ENCODE measurements around the gene PSTPIP1. TPM values are rescaled to one million over a fixed set of nuclear protein-coding genes. Genes with fewer than 3 reads are reported as not detected.
A peak's percentile ranks its signal among the peaks of the same experiment; 100 is the strongest.

PSTPIP1 gene
- total and polyA plus RNA-seq, 8 donors = 1.8 to 52.9 (median 3.4) TPM

DNA sequence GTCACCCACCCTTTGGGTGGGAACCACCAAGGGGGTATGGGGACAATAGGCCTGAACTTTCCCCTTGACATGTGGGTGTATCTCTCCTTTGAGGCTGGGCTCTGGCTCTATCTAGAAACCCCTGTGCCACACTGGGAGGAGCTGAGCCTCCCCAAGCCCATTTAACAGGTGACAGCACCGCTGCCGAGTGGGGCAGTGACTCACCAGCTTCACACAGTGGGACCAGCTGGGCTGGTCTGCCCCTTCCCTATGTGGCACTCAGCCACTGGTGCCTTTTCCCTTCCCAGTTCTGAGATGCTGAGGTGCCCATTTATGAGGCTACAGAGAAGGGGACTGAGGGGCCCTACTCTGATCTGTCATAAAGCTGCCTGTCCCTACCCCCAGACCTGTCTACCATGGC is 5.1 kb downstream of the PSTPIP1 start:
- DNase-seq (no peak), ATAC-seq (no peak)
- no peaks in the 10 kb centered on the region for H3K9me3 ChIP-seq
- intact Hi-C loops (cut with DNase I) = no loop called here
- H3K27me3 ChIP-seq = no peaks in the 10 kb centered on the region
- H3K27ac ChIP-seq = peak overlapping the region in 1 of 2 donors; percentile 51
- peaks cover 0 to 4% of the 10 kb centered on the region in 2 donors for H3K36me3 ChIP-seq
- TF ChIP-seq, protein P1, sequence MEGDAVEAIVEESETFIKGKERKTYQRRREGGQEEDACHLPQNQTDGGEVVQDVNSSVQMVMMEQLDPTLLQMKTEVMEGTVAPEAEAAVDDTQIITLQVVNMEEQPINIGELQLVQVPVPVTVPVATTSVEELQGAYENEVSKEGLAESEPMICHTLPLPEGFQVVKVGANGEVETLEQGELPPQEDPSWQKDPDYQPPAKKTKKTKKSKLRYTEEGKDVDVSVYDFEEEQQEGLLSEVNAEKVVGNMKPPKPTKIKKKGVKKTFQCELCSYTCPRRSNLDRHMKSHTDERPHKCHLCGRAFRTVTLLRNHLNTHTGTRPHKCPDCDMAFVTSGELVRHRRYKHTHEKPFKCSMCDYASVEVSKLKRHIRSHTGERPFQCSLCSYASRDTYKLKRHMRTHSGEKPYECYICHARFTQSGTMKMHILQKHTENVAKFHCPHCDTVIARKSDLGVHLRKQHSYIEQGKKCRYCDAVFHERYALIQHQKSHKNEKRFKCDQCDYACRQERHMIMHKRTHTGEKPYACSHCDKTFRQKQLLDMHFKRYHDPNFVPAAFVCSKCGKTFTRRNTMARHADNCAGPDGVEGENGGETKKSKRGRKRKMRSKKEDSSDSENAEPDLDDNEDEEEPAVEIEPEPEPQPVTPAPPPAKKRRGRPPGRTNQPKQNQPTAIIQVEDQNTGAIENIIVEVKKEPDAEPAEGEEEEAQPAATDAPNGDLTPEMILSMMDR (IDR thresholded peaks at IDR 0.05) = no peak
- peaks cover 5 to 85% of the 10 kb centered on the region in 2 donors for H3K4me1 ChIP-seq
- no peak overlapping the region for H3K4me3 ChIP-seq

DNA sequence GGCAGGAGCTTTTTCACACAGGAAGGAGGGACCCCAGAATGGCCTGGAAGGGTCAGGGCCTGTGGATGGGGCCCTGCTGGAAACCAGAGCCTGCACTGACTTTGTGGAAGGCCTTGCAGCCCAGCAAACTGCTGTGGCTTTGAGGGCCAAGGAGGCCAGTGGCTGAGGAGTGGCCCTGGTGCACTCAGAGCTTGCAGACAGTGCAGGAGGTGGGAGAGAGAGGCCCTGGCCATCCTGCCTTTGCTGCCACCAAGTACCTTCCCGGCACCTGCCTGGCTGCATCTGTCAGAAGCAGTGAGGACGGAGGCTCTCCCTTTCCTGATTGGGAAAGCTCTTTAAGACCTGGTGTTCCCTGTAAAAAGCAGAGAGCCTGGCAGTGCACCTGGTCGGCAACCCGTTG is 6.4 kb downstream of the PSTPIP1 start:
- Histone ChIP-seq H3K36me3 (peaks cover 0 to 4% of the 10 kb centered on the region in 2 donors), H3K9me3 (no peaks in the 10 kb centered on the region), H3K27ac (peak overlapping the region in 1 of 2 donors; percentile 92), H3K4me1 (peaks cover 5 to 79% of the 10 kb centered on the region in 2 donors), H3K4me3 (no peak overlapping the region), H3K27me3 (no peaks in the 10 kb centered on the region)
- no peak for DNase-seq
- intact Hi-C loops (cut with DNase I) = no loop called here
- no peak for ATAC-seq
- TF ChIP-seq, protein P1 (IDR thresholded peaks at IDR 0.05) = no peak

DNA sequence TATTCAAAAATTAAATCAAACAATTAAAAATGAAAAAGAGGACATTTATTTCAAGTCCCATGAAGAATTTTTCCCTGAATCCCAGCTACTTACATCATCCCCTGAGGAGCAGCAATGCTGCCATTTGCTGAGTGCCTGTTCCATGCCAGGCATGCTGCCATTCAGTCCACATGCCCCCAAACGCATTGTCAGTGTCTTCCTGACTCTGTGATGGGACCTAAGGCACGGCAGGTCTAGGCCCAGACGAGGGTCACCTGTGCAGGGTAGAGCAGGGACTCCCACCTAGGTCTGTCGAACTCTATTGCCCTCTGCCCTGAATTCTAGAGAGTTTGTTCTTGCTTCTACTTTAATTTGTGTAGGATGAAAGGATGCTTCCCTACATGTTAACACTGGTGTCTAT is 7.0 kb downstream of the PSTPIP1 start:
- intact Hi-C loops (cut with DNase I) = no loop called here
- Histone ChIP-seq H3K4me1 (peaks cover 5 to 72% of the 10 kb centered on the region in 2 donors), H3K36me3 (peaks cover 0 to 4% of the 10 kb centered on the region in 2 donors), H3K27me3 (no peaks in the 10 kb centered on the region), H3K9me3 (no peaks in the 10 kb centered on the region), H3K4me3 (no peak overlapping the region), H3K27ac (peak overlapping the region in 1 of 2 donors; percentile 92)
- ATAC-seq = no peak
- DNase-seq = peak in 1 of 4 donors; percentile 19
- TF ChIP-seq, protein P1 (IDR thresholded peaks at IDR 0.05) = no peak

DNA sequence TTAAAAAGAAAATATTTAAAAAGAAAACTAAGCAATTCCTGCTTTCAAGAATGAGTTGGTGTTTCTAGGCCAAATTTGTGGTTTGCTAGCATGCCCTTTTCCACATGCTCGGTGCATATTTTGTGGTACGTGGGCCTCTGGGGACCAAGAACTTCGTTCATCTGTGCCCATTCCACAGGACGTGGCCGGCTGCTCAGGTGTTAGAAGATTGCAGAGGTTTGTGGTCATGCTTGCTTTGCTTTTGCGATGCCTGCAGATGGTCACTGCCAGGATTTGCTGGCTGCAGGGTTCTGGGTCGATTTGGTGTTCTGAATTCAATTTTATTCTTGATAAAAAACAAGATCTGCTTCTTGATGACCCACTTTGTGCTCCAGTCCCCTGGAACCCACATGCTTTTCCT is 7.5 kb downstream of the PSTPIP1 start:
- Histone ChIP-seq H3K4me3 (no peak overlapping the region), H3K4me1 (peaks cover 5 to 68% of the 10 kb centered on the region in 2 donors), H3K9me3 (no peaks in the 10 kb centered on the region), H3K27me3 (no peaks in the 10 kb centered on the region), H3K27ac (peak overlapping the region; percentile 39 to 92), H3K36me3 (peaks cover 0 to 4% of the 10 kb centered on the region in 2 donors)
- DNase-seq (no peak), ATAC-seq (no peak)
- intact Hi-C loops (cut with DNase I) = no loop called here
- TF ChIP-seq, protein P1 (IDR thresholded peaks at IDR 0.05) = no peak

DNA sequence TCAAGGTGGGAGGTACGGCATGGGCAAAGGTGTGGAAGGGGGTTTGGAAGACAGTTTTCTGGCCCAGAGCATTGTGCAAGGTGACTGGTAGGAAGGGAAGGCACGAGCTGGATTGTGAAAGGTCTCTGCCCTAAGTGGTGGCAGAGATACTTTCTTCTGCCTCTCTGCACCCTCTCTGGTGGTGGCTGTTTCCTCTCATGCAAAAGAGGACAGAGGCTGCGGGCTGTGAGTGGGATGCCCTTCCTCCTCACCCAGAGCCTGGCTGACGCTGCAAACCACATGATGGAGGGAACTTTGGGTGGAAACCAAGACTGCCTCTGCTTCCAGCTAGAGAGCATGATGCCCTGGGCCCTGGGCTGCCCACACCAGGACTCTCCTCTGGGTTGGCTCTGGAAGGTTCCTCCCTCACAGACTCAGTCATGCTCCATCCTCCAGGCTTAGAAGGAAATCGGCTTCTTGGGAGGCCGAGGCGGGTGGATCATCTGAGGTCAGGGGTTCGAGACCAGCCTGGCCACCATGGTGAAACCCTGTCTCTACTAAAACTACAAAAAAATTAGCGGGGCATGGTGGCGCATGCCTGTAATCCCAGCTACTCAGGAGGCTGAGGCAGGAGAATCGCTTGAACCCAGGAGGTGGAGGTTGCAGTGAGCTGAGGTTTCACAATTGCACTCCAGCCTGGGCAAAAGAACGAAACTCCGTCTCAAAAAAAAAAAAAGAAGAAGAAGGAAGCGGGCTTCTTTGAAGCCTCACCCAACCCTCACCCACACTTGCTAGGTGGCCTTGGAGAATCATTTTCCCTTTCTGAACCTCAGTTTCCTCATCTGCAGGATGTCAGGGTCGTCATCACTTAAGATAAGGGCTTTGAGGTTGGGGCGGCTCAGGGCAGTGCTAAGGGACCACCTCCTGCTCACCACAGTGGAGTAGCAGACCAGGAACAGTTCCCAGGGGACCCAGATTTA is 8.3 kb downstream of the PSTPIP1 start:
- DNase-seq (peak in 2 of 4 donors; percentile 89), ATAC-seq (peak; percentile 83)
- no peaks in the 10 kb centered on the region for H3K27me3 ChIP-seq
- TF ChIP-seq, protein P1 (IDR thresholded peaks at IDR 0.05) = no peak
- H3K9me3 ChIP-seq = no peaks in the 10 kb centered on the region
- peaks cover 0 to 4% of the 10 kb centered on the region in 2 donors for H3K36me3 ChIP-seq
- H3K4me1 ChIP-seq = peaks cover 5 to 60% of the 10 kb centered on the region in 2 donors
- H3K27ac ChIP-seq = peak overlapping the region; percentile 39 to 92
- H3K4me3 ChIP-seq = peak overlapping the region in 1 of 2 donors; percentile 11
- intact Hi-C loops (cut with DNase I) = no loop called here

Data from left lung (tissue), 10 donors.